EL (cell line): Measurements from ENCODE around the gene MAFF.

Experiments
- DNase-seq: peaks from one replicate; pipeline ENCODE4 v3.0.0-alpha.2; 2016

MAFF gene

DNA sequence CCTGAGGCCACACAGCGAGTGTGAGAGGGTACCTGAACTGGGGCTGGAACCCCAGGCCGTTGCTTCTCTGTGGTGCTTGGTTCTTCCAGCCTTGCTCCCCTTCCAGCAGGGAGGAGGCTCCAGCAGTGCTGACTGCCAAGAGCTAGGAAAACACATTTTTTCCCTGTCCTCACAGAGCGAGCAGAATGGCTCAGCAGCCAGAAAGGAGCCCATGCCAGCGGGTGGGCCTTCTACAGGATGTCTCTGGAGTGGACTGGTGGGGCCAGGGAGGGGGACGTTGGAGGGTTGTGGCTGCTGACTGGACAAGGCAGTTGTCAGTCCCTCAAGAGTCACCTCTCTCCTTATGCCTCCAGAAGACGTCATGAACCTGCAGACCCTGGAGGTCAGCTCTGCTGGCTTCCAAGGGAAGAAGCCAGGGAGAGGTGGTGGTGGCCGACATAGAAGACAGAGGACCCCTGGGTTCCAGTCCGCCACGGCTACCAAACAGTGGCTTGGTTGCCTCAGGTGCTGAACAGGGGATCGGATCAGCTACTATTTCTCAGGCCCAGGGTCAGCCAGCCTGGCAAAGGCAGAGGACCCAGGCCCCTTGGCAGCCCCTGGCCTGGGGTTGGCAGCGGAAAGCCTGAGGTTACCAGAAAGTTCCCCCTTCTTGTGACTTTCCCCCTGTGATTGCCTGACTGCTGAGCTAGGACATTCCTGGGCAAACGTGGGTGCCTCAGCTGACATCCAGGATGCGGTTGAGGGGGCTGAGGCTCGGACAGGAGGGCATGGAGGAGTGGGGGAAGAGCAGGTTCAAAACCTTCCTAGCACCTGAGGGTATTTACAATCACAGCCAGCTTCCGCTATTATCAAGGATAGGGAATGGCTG, 3.7 kb downstream of the MAFF start:
- peak; percentile 77 for DNase-seq

GRCh38 chr22:38207898-38208432, 6.2 kb downstream of the MAFF start:
- DNase-seq: no peak

GRCh38 chr22:38208551-38208968, 6.8 kb downstream of the MAFF start:
- DNase-seq: no peak

DNA sequence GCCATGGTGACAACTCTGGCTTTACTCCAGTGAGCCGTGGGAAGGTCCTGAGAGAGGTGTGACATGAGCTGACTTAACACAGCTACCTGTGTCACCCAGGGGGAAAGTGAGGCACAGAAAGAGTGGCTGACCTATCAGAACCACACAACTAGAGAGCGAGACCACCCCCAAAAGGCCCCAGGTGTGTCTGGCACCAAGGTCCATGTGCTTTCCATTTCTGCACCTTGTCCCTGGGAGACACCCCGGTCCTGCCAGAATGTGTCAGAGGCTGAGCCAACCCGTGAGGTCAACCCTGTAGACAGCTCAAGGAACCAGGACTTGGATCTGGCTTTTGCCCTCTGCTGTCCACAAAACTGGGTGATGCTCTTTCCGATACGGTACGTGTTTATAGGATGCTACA, 9.8 kb downstream of the MAFF start:
- DNase-seq: no peak

DNA sequence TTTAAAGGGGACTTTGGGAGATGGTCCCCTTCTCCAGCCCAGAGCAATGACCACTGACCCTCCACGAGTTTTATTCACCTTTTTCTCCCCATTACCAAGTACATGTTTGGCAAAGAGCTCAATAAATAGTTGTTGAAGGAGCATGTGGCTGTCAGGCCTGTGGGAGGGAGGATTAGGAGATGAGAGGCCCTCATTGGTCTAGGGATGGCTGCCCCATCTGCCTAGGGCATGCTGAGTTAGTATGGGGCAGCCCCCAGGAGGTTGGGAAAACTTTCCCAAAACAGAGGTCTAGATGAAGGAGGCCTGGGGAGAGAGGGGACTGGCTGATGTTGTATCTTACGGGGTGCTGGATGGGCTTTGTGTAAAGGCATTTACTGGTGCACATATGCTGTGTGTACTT, 10.6 kb downstream of the MAFF start:
- no peak for DNase-seq

DNA sequence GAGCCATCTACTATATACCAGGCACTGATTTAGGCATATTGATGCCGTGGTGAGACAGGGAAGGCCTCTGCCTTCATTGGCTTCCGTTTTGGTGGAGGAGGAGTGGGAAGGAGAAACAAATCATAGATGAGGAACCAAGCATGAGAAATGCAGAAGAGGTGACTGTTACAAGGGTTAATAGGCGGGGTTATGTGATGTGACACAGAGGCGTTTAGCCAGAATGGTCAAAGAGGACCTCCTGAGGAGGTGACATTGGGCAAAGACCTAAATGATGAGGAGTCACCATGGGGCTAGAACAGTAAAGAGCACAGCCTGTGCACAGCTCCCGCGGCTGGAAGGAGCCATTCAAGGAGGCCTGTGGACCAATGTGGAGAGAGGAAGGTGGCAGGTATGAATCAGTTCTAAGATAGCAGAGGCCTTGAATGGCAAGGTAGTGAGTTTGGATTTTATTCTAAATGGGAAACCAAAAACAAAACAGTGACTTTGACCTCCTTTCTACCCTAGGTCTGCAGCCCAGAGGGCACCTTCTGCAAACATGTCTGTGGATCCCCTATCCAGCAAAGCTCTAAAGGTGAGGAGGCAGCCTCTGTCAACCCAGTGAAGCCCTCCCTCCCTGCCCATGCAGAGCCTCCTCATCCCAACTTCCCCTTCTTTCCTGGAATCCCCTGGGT, 11.7 kb downstream of the MAFF start:
- no peak for DNase-seq

DNA sequence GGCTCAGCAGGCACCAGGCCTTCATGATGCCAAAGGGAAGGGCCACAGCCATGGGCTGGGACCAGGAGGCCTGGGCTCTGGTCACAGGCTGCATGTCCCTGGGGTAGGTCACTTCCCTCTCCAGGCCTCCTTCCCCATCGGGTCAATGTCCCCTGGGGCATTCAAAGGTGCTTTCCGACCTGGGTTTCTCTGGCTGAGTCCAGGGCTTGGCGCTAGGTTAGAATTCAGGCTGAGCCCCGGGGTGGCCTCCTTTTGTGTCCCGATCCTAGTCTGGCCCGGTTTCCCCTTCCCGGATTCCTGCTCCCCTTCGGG, 12.2 kb downstream of the MAFF start:
- DNase-seq: no peak

GRCh38 chr22:38214302-38215056, 12.7 kb downstream of the MAFF start:
- no peak for DNase-seq

DNA sequence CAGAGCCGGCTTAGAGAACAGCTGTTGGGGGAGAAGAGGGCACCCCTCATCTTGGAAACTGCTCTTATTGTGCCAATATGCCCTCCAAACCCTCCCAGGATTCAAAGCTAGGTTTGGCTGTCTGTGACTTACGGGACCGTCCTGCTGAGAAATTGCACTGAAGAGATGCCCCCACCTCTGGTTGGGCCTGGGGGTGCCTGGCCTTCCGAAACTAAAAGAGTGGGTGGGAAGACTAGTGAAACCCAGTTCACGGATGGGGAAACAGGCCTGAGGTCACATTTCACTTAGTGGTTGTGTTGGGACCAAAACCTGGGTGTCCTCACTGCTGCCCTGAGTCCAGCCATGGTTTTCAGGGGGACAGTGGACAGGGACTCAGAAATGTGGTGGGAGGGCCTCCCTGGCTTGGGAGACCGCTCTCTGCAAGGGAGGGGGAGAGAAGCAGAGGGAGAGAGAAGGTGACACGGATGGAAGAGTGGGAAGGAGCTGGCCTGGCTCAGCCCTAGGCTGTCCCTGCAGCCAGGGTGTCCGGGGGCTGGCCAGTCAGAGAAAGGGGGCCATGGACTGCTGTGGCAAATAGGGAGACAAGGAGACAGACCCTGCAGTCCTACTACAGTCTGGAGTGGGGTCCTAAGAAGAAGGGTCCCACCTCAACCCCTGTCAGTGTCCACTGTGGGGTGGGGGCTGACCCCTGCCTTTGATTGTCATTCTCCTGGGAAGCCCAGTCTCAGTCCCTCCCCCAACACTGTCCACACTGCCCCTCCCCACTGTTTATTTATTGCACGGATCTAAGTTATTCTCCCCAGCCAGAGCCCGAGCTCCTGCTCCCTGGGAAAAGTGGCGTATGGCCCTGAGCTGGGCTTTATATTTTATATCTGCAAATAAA, 13.6 kb downstream of the MAFF start:
- no peak for DNase-seq

GRCh38 chr22:38218661-38219622, 17.1 kb downstream of the MAFF start:
- DNase-seq: peak; percentile 97

GRCh38 chr22:38219632-38220031, 17.8 kb downstream of the MAFF start:
- no peak for DNase-seq

DNA sequence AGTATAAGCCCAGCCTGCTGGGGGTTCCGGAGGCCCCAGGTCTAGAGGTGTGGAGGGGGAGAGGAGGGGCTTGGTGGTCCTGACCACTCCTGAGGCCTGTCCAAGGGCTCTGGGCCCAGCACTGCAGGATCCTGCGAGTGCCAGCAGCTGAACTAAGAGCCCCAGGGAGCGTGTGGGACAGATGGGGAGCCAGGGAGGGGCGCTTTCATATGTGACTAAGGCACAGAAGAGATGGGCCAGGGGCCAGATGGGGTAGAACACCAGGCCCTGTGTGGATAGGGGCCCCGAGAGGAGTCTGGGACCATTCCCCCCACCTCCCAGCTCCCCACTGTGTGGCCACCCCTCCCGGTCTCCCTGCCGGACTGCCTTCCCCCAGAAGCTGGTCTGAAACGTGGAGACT, 18.4 kb downstream of the MAFF start:
- no peak for DNase-seq

- DNase-seq: no peak
These were observed 19.0 kb downstream of the MAFF start for GRCh38 chr22:38220653-38221386.

- no peak for DNase-seq
These were observed 19.6 kb downstream of the MAFF start for GRCh38 chr22:38221407-38221806.

DNA sequence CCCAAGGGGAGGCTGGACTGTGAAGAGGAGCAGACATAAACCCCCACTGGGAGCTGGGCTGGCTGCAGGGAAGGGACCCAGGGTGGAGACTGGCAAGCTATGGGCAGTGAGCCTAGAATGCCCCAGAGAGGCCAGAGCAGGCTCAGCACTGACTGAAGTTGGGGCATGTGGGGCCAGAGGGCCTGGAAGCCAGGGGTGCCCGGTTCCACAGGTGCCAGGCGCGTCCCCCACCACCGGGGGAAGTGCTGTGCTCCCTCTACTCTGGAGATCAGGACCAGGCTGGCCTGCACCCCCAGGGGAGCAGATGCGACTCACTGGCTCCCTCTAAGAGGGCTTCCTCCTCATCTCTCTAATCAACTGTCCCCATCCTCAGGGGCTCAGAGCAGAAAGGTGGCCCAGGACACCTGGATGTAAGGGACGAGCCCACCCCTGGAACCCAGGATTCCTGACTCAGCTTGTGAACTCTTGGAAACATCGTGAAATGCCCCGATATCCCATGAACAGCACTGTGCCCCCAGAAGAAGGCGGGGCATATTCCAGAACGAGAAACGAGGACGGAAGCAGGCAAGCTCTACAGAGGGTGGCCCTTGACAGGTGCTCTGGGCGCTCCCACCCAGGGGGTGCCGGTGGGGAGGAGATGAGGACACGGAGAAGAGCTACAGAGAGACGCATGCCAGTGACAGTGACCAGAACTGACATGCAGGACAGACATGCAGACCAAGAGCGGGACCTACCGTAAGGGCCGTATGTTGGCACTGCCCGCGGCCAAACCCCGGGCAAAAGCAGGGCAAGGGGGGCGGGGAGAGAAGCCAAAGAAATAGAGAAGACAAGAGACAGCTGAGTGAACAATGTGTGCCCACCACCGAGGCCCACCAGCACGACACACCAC, 20.4 kb downstream of the MAFF start:
- DNase-seq: no peak

DNA sequence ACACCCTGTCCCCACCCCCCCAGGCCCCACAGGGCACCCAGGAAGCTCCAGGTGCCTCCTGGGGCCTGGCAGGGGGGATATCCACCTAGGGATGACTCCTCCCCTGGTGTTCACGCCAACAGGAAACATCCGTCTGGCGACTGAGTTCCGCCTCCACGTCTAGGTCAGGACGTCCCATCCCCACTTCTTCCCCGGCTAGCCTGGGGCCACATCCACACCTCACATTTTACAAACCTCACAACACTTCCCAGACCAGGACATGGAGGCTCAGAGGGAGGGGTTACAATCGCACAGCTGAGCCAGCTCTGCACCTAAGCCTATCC, 21.0 kb downstream of the MAFF start:
- DNase-seq: no peak

- no peak for DNase-seq
These were observed 21.6 kb downstream of the MAFF start for GRCh38 chr22:38223289-38223960.

DNA sequence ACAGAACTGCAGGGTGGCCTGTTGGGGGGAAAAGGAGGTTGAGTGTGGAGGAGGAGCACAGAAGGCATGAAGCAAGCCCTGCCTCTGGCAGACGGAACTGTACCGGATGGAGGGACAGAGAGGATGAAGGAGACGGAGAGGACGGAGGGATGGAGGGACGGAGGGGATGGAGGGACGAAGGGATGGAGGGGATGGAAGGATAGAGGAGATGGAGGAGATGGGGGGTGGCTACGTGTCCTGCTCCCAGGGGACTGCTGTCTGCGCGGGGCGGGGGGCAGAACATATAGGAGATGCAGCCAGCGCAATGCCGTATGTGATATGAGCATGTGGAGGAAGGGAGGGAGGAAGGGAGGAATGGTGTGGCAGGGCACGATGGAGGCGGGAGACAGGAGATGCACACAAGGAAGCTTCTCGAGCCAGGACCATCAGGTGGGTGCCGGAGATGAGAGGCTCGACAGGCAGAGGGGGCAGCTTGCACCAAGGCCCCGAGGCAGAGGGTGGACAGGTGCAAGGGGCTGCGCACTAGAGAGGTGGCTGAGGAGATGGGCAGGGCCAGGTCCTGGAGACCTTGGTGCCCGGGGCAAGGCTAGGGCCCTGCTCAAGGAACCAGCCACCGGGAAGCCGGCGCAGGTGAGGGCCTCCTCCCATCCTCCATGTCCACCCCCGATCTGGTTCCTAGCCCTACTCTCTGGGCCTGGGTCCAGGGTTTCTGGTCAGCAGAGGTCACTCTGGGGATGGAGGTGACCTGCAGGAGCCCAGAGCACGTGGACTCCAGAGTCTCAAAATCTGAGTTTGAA, 25.3 kb downstream of the MAFF start:
- DNase-seq: no peak
